T-helper 1 cell (primary cell): Measurements from ENCODE around the gene OCA2.

Experiments used
- DNase-seq, 5 donors: peaks; one replicate each; pipeline ENCODE4 v3.0.0-alpha.2; 2012 to 2020

The OCA2 gene

DNA sequence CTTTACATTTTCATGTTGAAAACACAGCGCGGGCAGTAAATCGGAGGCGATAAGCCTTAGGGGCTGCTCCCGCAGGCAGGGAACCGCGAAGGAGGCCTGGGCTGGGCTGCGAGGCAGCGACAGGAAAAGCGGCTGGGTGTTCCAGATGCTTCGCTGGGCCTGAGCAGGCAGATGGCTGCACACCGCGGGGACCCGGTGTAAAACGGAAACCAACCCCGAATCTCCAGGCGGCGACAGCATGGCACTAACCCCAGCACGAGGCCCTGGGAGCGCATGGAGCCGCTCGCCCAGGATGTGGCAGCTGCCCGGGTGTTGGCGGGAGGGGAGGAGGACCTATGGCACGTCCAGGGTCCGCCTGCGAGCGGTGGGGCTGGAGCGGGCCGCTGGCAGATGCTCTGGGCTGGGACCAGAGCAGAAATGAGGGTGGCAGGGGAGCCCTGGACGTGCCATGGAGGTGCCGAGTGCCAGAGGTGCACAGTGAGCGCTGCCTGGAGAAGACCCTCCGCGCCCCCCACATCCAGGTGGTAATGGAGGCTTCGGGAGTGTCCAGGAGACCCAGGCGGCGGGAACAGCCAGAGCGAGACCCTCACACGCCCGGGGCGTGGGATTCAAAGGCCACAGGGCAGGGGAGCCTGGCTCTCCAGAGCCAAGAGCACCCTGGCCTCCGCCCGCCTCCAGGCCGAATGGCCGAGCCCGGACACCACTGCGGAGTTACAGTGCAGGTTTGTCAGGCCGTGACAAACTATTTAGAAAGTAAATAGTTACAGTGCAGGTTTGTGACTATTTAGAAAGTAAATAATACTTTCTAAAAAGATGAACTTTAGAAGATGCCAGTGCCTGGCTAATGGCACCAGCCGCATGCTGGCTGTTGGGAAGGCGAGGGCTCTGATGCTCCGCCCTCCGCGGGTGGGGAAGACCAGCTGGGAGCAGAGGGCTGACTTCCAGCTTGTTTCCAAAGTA is 293.6 kb downstream of the OCA2 start:
- DNase-seq, result no peak

DNA sequence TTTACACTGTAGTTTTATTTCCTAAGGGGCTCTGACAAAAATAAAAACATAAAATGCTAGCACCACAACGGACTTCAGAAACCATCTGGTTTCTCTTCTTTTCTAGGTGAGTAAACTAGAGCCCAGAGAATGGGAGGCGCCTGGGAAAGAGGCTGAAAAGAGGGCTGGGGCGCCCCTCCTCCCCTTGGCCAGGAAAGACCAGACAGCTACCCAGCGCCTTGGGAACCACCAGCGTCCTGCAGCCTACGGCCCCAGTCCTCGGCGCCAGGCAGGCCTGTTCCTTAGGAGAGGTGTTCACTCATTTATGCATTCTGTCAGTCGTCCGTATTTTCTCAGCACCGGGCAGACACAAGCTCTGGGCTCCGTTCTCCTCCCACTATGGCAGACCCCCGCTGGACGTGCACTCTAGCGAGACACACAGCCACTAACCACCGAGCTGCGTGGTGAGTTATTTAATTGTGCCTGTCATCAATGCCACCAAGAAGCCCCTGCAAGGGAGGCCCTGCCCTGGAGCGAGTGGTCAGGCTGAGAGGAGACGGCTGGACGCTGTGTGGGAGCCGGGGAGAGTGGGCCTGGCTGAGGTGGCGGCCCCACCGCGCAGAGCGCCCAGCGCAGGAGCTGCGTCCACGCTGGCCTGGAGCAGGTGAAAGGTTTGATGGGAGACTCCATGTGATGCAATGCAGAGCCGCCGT is 294.4 kb downstream of the OCA2 start:
- DNase-seq, result no peak

DNA sequence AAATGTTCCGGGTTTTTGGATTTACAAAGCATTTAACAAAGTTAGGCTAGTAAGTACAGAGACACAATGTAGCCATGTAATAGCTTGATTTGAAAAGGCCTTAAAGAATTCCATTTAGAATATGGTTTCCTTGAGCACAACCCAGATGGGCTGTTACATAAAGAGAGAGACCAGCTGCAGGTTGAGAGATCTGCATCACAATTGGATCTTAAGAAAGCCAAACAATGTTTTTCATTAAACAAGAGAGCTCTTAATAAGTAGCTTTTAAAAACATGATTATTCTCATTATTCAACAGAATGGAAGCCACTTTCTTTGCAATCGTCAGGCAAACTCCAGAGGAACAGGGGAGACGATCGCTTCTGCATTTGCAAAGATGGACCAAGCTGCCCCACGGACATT is 300.3 kb downstream of the OCA2 start:
- no peak for DNase-seq

- DNase-seq, result no peak
These were observed 301.4 kb downstream of the OCA2 start for GRCh38 chr15:27797765-27798164.

DNA sequence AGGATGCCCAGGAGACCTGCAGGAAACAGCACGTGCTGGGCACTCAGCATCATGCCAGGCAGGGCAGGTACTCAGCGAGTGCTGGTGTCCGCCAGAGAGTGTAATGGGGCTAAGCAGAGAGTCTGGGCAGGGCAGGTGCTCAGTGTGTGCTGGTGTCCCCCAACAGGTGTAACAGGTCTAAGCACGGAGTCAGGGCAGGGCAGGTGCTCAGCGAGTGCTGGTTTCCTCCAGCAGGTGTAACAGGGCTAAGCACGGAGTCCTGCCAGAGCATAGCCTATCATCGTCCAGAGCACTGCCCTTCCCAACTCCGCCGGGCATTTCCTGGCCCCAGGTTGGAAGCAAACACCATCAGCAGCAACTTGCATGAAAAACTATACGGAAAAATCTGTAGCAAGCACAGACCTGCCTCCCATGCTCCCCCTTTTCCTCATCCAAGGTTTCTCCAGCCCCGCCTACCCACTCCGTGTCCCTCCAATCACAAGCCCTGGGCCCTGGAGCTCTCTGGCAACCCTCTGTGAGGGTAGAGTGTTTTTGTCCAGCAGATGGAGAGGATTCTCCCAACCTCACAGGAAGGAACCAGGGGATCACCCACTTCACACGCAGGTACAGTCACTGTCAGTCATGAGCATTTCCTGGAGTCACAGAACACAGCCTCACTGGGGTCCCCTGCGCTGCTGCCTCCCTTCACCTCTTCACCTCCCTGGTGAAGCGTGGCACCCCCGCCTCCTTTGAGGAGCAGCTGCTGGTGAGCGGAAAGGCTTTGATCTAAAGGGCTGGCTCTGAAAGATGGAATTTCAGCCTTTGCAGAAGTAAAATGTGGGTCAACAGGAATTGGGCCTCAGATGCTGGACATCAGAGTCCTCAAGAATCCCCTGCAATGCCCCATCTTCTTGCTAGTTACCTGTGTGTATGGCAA is 302.5 kb downstream of the OCA2 start:
- no peak for DNase-seq

GRCh38 chr15:27792756-27793264 is 306.3 kb downstream of the OCA2 start:
- no peak for DNase-seq

- no peak for DNase-seq
These were observed 308.8 kb downstream of the OCA2 start for GRCh38 chr15:27790270-27790669.

DNA sequence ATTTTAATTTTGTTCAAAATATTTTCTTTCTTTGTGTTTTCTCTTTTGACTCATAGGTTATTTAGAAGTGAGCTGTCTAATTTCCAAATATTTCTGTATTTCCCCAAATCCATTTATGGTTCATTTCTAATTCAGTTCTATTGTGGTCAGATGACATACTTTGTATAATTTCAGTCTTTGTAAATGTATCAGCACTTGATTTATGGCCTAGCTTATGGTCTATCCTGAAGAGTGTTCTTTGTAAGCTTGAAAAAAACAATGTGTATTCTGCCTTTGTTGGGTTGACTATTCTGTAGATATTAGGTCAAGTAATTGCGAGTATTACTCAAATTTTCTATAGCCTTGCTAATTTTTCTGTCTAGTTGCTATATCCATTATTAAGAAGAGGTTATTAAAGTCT is 311.2 kb downstream of the OCA2 start:
- DNase-seq, result no peak

GRCh38 chr15:27784107-27784506 is 315.0 kb downstream of the OCA2 start:
- DNase-seq, result no peak

DNA sequence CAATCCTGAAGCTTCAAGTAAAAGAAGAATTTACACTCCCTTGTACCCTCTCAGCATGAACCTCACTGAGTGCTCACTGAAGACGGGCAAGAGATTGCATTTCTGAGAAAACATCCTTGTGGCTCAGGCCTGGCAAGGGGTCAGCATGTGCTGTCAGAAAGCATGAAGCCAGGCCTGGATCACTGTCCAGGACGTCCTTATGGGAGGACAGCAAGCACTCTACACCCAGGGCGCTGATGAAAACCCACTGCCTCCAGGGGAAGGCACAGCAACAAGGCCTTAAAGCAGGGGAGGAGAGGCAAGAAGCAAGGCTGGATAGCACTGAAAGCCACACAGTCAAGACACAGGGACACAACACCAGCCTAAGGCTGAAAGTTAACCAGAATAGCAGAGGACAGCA is 315.4 kb downstream of the OCA2 start:
- DNase-seq, result no peak

DNA sequence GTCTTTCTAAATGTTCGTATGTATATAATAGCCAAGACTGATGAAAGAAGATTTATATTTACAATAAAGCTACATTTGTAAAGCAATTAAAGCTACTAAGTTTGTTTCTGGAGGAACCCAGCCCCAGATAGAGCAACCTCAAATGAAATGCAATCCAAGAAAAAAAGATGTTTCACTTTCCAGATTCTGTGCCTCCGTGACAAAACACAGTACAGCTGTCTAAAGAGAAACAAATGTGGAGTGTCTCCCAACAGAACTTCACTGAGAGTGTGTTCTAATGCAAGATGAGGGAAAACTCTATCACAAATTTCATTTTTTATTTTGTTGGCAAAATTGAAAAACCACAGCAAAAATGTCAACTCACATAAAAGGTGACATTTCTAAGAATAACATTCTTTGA is 317.0 kb downstream of the OCA2 start:
- DNase-seq, result no peak

DNA sequence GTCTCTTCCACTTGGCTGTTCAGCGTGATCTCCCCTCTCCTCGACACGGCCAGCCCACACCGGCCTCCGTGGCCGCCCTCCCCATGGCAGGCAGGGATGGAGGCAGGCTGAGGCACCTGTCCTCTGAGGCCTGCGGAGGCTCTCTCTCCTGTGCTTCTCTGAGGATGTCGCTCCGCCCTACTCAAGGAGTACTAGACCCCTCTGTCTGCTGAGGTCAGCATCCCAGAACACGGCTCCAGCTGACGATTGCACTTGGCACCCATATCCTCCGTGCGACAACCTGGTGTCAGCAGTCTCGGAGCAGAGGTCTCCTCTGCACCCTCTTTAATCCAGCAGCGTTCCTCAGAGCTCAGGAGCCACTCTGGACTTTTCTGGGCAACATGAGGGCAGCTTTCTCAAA is 322.6 kb downstream of the OCA2 start:
- DNase-seq, result no peak

DNA sequence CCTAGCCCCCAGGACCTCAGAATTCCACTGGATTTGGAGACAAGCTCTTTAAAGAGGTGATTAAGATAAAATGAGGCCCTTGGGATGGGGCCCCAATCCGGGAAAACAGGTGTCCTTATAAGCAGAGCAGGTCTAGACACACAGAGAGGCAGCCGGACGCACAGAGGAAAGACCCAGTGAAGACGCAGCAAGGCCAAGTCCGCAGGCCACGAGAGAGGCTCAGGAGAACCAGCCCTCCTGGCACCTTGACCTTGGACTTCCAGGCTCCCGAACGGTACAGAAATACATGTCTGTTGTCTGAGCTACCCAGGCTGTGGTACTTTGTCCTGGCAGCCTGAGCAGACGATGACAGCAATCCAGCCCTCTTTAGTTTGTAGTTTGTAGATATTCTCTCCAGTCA is 324.5 kb downstream of the OCA2 start:
- no peak for DNase-seq

DNA sequence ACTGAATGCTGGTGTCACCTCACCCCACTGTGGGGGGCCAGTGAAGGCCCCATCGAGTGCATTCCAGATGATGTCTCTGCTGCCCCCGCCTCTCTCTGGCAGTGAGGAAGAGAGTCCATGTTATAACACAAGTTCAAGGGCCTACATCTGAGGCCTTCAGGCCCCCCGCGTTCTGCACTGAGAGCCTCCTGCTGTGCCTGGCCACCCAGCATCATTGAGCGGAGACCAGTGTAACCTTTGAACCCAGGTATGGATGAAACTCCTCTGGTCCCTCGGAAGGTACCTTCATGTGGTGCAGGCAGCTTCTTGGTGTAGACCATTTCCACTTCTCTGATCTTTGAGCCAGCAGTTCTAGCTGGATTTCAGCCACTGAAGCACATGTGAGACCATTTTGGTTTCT is 324.9 kb downstream of the OCA2 start:
- DNase-seq, result no peak

- no peak for DNase-seq
These were observed 327.2 kb downstream of the OCA2 start for GRCh38 chr15:27771892-27772291.

DNA sequence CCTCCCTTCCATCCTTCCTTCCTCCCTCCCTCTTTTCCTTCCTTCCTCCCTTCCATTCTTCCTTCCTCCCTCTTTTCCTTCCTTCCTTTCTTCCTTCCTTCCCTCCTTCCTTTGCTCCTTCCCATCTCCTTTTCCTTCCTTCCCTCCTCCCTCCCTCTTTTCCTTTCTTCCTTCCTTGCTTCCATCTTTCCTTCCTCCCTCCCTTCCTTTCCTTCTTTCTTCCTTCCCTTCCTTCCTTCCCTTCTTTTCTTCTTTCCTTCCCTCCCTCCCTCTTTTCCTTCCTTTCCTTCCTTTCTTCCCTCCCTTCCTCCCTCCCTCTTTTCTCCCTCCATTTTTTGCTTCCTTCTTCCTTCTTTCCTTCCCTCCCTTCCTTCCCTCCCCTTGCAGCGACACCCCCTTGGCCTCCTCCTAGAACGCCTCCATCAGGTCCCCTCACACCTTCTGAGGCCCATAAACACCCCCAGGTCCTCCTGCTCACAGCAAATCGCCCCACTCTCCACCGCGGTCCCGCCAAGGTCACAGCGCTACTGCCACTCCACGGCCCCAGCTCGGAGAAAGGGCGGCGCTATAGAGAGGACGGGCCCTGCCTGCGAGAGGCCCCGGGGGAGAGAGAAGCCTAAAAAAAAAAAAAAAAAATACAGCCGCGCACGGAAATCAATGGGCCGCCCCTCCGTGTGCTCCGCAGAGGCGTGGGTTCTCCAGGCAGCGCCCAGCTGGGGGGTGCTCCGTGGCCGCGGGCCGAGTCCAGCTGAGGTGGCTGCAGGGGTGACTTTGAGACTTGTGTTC is 328.2 kb downstream of the OCA2 start:
- DNase-seq, result no peak

- no peak for DNase-seq
These were observed 329.0 kb downstream of the OCA2 start for GRCh38 chr15:27770086-27770607.

- no peak for DNase-seq
These were observed 329.5 kb downstream of the OCA2 start for GRCh38 chr15:27769652-27770051.

DNA sequence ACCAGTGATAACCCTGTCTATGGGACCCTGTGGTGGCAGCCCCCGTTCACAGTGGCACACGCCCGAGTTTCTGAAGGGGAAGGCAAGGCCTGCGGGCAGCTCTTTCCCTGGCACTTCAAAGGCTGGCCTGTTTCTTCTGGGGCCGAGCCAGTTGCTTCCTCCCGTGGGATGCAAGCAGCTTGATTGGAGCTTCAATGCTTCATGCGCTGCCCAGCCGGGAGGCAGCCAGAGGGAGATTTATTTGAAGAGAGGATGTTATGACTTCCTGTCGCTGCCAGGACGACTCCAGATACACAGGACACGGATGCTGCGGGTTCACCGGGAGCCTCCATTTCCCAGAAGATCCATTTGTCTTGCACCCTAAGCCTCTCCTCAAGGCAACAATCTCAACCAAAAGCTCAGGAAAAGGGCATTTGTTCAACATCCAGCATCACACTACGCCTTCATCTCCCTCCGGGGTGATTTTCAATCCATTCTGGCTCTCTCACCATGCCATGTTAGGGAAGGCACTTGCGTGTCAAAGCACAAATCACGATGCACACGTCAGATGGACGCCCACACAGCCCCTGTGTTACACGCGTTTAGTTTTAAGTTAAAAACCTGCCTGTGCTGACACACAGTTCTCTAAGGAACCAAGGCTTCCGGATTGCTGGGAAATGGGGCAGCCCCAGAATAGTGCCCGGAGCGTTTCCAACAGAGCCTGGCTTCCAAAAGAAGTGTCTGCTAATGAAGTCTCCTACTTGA is 330.2 kb downstream of the OCA2 start:
- DNase-seq, result no peak

- no peak for DNase-seq
These were observed 331.0 kb downstream of the OCA2 start for GRCh38 chr15:27767918-27768640.
